CD4-positive, alpha-beta T cell treated with Interleukin-1 beta for 1 hour (primary cell): ENCODE results near the gene LMAN2.
"Not testable (repeated sequence)": the region's sequence is repeated elsewhere in the genome, so short reads cannot be mapped to it uniquely, and the experiment has no call there.

ENCODE experiments used
- DNase-seq, 2 donors: peaks; one replicate each; pipeline ENCODE4 v3.0.0-alpha.2; 2020 to 2022

The LMAN2 gene

DNA sequence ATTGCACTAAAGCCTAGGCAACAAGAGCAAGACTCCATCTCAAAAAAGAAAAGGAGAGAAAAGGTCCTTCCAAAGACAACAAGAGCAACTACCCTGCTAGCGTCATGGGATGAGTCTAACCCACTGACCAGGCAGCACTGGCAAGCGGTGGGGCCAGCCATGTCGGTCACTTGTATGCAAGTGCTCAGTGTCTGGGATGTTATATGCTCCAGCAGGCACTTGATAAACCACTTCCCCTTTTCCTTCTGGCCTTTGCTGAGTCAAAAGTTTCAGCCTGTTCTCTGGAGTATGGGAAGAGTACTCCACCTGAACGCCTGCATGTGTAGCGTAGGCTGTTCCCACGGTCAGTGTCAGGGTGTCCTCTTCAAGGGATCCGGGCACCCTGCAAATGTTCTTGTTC is 30.6 kb downstream of the LMAN2 start:
- DNase-seq = no peak

- DNase-seq = no peak
These were observed 31.4 kb downstream of the LMAN2 start for GRCh38 chr5:177319913-177320588.

- DNase-seq = peak; percentile 78 to 80
These were observed 33.5 kb downstream of the LMAN2 start for GRCh38 chr5:177317959-177318377.

- no peak for DNase-seq
These were observed 35.5 kb downstream of the LMAN2 start for GRCh38 chr5:177316005-177316404.

- DNase-seq = no peak
These were observed 36.1 kb downstream of the LMAN2 start for GRCh38 chr5:177315411-177315810.

DNA sequence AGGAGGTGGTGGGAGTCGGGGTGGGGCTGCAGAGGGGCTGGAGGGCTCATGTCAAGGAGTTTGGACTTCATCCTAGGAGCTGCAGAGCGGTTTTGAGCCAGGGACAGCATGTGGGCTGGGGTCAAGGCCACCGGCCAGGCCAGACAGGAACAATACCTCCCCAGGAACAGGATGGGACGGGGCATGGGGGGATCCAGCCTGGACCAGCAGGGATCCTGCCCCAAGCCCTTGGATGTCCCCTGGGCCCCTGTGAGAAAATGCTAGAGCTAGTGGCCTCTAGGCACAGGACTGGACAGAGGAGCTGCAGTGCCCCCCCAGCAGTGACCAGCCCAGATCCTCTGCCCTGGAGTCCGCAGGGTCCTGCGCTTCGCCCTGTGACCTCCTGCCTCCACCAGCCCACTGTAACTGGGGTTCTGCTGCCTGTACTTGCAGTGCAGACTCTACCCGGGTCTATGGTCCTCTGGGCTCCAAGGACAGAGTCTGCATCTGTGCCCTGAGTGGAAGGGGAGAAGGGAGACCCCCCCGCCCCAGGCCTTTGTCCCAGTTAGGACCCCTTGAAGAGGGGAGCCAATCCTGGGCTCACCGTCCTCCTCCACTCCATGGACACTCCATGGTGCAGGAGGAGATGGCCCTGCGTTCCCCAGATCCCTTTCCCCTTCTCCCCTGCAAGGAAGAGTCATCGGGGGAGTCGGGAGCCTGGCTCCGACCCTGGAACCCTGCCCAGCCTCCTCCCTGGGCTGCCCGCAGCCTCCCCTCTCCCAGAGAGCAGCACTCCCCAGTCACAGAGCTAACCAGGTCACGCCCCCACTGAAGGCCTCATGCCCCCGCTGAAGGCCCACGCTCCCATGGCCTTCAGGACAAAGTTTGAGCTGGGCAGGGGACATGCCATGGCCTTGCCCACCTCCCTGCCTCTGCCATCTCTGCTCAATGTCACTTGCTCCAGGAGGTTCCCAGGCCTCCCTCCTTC is 36.8 kb downstream of the LMAN2 start:
- no peak for DNase-seq

DNA sequence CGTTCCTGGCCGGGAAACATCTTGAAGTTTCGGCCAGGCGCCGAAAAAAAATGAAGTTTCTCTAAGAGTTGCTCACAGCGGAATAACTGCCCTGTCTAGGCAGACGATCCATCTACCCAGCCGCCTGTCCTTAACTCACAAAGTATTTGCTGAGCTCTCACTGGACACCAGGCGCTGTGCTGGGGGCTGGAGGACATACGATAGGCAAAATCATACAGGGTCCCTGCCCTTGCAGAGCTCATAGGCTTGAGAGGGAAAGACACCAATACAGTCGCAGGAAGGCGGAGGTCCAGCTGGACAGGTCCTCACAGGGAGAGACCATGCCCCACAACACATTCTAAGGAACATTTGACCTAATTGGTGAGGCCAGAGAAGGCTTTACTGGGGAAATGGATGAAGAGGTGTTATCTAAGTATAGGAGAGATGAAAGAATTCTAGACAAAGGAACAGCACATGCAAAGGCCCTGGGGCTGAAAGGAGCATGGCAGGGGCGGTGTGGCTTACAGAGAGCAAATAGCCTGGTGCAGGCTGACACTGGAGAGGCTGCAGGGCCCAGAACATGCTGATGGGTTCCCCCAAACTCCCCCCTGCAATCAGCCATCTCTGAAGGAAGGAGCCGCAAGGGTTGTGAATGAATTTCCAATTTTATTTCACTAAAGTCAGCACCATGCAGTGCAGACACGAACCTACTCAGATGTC is 37.8 kb downstream of the LMAN2 start:
- no peak for DNase-seq

DNA sequence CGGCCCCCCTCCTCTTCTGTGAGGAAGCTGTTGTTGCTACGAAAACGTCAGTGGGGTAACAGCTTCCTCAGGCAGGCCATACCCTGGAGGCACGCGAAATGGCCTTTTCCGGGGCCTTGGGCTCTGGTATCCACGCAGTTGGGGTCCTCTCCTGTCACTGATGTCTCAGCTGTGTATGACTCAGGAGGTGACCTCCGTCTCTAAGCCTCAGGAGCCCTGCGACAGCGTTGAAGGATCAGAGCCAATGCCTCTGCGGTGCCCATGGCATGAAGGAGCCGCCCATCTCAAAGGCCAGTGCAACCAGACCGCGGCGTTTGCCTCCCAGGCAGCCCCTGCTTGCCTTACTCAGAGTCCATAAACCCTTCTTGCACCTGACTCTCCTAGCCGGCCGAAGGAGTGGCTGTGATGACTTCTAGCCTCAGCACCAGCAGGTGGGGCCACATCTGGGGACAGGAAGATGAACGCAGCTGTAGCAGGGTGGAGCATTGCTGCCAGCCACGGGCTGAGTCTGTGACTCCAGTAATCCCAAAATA is 38.8 kb downstream of the LMAN2 start:
- DNase-seq = no peak

- peak; percentile 96 for DNase-seq
These were observed 39.5 kb downstream of the LMAN2 start, which contains the start of gene MXD3 for GRCh38 chr5:177311723-177312648. TSS of gene MXD3 (minus strand) at chr5:177311898. CDS start at chr5:177311830, 68 bp downstream.

- DNase-seq = no peak
These were observed 40.1 kb downstream of the LMAN2 start for GRCh38 chr5:177311392-177311722.

DNA sequence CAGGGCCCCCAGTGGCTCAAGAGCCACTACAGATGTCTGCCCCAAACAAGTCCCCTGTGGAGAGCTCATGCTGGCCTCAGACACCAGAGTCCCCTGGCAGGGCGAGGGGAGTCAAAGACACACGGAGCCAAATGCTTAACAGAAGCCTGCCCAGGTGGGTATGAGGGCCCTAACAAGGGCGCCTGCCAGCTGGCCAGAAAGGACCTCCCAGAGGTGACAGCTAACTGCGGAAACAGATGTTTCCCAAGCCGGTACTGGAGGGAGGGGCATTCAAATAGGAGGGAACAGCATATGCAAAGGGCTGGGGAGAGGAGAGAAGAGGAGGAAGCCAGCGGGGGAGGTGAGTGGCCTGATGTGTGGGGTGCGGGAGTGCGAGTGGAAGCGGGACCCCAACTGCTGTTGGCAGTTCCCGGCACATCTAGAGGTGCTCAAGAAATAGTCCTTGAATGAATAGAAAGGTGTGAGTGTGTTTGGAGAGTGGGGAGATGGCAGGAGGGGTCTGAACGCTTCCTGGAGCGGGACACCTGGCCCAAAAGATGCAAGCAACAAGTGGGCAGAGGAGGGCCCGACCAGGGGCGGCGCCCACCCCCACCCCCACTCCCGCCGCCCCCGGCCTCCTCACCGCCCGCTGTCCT is 40.6 kb downstream of the LMAN2 start:
- peak in 1 of 2 donors; percentile 58 for DNase-seq

DNA sequence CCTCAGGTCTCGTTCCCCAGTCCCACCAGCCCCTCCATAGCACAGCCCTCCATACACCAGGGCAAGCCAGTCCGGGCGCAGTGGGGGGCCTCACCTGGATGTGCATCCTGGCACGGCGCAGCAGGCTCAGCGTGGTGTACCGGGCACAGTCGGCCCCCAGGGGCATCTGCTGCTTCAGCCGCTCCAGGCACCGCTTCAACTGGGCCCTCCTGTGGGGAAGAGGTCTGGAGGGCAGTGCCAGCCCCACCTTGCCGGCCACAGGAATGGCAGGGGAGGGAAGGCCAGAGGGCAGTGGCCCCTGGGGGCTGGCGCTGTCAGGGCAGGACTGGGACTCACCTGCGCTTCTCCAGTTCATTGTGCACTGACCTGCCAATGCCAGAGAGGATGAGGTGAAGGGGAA is 41.1 kb downstream of the LMAN2 start:
- no peak for DNase-seq

GRCh38 chr5:177309351-177310191 is 41.9 kb downstream of the LMAN2 start:
- DNase-seq = peak; percentile 73 to 77

- no peak for DNase-seq
These were observed 42.7 kb downstream of the LMAN2 start for GRCh38 chr5:177308740-177309139.

GRCh38 chr5:177307544-177308363 is 43.7 kb downstream of the LMAN2 start:
- no peak for DNase-seq

GRCh38 chr5:177306674-177307543 is 44.6 kb downstream of the LMAN2 start:
- peak in 1 of 2 donors; percentile 69 for DNase-seq

DNA sequence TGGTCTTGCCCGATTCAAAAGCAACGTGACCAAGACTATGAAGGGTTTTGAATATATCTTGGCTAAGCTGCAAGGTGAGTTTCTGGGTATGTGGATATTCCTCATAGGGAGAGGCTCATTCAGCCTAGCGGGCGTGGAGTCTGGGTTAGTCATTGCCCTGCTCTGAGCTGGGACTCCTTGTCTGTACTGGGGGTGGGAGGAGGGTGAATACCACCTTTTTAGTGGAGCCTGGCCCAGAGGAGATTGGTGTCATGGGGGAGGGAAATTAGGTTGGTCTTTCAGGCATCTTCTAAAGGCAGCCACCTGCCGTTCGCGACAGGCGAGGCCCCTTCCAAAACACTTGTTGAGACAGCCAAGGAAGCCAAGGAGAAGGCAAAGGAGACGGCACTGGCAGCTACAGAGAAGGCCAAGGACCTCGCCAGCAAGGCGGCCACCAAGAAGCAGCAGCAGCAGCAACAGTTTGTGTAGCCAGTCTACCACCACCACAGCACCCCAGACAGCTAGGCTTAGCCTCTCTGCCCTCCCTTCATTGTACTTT is 45.3 kb downstream of the LMAN2 start:
- DNase-seq = not testable (repeated sequence)
